DMS153 treated with DMSO at 0.1 percent for 48 hours (cell line): ENCODE measurements around the gene AKR1C1.
"Not testable (repeated sequence)": the region's sequence is repeated elsewhere in the genome, so short reads cannot be mapped to it uniquely, and the experiment has no call there.

Experiments
- DNase-seq: peaks from one replicate; lab custom pipeline; 2025; ENCODE audit not compliant: unreplicated experiment; lab: John Stamatoyannopoulos, UW

AKR1C1 gene

DNA sequence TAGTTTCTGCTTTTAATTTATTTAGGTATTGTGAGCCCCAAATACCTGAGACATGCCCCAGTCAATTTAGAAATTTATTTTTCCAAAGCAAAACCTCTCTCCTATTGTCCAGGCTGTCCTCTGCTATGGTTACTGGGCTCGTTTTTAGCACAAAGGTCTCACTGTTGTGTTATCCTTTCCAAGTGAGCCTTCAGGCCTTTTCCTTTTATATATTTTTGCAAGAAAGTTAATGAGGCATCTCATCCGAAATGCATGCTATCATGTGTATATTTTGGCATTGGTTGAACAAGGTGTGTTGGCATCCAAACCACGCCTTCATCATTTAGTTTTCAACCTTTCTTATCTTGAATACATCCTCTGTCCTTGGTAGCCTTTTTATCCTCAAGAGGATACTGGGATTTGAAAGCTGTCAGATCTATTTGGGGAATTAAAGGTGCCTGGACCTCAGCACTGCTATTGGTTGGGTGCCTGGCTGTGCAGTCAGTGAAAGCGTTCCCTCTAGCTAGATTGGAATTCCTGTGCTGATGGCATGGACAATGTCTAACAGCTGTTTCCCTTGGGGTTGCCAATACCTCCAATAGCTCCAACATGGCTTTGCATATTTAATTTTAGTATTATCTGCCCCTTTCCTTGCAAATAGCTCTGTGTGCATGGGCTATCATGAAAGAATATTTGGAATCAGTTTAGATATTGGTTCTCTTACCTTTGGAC, 51.1 kb downstream of the AKR1C1 start:
- not testable (repeated sequence) for DNase-seq

DNA sequence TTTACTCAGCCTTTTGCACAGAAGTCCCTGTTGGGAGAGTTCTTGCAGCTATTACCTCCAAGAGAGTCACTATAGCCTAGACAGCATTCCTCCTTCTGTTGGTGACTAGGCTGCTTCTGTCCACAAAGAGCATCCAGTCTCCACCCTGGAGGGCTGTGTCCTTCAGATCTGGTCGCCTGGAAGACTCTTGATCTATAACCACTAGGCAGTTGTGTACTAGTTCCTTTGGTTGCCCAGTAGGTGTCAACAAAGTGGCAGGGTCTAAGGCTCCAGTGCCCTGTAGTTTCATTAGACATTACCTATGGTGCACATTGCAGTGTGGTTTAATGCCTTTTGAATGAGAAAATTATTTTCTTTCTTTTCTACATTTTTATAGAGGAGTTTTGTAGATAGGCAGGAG, 51.7 kb downstream of the AKR1C1 start:
- DNase-seq = no peak

DNA sequence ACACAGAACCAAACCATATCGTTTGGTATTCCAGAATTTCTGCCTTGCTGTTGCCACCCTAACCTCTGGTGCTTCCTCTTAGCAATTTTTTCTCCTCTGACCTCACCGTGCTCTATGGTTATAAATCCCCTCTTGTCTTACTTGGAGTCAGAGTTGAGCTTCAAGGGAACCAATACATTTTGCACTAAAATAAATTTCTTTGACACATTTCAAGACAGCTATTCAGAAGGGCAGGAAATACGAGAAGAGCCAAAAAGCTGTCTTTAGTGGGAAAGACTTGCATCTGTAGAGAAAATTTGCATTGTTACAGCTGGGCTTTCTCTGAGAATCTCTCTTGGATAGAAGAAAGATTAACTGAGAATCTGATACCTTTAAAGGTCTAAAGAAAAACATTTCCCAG, 54.9 kb downstream of the AKR1C1 start:
- DNase-seq = no peak

DNA sequence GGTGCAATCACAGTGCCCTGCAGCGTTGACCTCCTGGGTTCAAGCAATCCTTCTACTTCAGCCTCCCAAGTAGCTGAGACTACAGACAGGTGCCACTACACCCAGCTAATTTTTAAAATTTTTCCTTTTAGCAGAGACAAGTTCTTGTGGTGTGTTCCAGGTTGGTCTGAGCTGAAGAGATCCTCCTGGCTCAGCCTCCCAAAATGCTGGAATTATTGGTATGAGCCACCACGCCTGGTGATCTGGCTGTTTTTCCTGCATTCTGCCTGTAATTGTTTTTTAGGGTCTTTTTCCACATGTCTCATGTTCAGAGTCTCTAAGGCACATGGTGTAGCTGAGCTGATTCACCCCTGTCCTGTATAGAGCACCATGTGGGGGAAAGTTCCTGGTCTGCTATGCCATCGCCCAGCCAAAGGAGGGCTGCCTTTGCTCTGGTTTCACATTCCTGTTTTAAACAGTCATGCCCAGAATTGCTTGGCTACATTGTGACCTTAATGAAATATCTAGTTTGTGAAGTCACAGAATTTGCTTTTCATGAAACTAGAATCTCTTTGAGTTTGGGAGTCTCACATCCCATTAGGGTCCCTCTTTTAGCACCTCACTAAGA, 55.6 kb downstream of the AKR1C1 start:
- not testable (repeated sequence) for DNase-seq

DNA sequence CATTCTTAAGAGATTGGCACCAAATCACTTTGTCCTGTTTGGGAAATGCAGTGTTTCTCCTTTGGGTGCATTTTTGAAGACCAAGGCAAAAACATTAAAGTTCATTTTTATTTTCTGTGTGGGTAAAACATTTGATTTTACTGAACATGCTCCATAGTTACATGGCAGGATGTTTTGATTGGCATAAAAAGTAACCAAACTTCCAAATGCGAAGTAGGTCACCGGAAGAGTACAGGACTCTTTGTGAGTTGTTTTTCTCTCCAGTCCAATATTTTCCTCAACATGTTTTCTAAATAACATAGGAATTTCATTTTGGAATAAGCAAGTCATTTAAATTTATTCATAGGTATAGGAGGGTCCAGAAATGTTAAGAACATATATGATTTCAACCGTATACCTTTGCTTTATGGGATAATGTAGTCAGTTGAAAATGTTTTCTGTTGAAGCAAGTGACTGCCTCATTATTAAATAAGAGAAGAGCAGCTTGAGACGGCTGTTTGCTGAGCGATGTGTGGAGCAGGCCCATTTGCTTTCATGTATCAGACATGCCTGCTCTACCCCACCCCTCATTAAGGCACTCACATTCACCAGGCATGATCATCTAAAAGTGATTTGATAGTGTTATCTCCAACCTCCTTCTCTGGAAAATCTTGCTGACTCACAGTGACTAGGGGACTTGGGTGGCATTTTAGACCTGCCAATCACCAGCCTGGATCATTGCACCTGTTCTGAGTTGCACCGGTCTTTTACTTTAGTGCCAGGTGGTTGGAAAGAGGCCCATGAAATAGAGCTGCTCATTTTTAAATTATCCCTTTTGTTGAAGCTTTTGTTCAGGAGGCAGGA, 56.8 kb downstream of the AKR1C1 start:
- not testable (repeated sequence) for DNase-seq

DNA sequence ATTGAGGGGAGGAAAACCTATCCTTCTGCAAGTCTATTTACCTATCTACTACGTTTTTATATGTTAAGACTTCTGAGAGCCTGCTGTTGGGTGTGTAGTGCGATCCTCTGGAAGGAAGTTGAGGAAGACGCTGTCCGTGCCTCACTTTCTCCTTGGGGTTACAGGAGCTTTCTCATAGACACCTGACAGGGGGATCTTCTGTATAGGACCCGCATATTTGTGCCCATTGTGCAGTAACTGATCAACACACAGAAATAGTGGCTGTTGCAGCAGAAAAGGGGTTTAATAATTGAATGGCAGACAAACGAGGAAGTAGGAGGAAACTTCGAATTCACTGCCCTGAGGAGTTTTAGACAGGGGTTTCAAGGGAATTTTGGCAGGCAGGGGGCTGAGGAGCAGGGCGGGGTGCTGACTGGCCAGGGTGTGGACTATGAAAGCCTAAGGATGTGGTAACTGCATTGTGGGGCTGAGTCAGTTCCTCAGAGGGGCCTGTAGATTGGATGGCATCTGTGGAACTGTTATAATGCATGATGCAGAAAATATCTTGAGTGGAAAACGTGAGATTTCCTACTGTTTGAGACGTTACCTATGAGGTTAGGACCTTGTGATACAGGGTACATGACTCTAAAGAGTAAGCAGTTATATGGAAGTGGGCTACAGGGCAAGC, 58.5 kb downstream of the AKR1C1 start:
- DNase-seq = not testable (repeated sequence)

DNA sequence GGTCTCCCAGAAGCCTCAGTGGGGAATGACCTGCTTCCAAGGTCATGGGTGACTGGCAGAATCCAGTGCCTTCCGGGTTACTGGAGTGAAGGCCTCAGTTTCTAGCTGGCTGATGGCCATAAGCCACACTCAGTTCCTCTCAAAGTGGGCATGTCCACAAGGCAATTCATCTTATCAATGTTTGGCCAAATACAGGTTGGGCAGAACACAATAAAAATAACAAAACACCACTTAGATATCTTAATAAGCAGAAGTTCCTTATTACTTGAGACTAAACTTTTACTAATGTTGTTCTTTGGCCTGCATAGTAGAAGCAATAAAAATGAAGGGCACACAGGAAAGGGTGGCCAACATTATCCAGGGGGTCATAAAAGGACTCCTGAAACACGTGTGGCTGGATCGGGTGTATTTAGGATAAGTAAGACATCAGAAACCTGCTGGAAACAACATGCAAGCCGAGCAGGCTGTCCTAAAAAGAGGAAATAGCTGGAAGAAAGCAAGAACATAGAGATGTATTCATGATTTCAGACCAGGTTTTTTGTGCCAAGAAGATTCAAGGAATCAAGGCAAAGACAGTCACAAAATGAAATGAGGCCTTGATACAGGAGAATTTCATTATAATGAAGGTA, 60.1 kb downstream of the AKR1C1 start:
- no peak for DNase-seq

DNA sequence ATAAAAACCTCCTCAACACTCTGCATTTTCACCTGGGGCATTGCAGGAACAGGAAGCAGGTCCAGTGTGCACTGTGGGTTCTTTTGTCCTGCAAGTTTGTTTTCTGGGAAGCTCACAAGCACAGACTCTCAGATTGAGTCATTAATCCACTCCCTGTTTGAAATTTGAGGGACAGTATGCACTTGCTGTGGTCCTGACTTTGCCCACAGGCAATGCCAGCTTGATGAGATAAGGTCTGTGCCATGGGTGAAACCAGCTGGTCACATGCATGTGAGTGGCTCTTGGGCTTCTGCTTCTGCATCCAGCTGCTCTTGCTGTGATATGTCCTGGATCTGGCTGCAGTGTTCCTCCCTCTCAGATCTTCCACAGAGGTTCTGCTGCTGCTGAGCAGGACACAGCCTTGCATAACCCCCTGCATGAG, 62.3 kb downstream of the AKR1C1 start:
- not testable (repeated sequence) for DNase-seq

DNA sequence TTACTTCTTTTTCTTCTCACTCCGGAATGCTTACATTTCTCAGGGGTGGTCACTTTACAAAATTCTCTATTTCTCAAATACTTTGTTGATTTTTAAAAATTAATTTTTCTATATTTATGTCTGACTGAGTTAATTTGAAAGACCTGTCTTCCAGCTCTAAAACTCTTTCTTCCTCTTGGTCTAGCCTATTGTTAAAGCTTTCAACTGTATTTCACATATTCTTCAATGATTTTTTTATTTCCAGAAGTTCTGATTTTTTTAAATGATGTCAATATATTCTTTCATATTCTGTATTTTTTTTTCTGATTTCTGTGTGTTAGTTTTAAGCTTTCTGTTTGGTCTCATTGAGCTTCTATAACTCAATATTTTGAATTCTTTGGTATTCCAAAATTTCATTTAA, 67.8 kb downstream of the AKR1C1 start:
- no peak for DNase-seq

DNA sequence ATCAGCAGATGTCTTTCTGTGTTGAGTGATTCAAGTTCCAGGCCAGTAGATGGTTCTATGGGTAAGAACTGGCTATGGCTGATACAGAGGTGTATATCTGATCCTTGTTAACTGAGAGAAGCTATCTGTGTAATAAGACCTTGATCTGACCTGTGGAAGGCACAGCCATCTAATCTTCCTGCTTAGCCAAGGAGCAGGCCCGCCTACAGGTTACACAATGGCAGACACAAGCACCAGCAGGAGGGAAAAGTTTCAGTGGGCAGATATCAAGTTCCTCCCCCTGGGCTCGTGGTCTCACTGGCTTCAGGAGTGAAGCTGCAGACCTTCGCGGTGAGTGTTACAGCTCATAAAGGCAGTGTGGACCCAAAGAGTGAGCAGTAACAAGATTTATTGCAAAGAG, 68.4 kb downstream of the AKR1C1 start:
- DNase-seq = not testable (repeated sequence)

DNA sequence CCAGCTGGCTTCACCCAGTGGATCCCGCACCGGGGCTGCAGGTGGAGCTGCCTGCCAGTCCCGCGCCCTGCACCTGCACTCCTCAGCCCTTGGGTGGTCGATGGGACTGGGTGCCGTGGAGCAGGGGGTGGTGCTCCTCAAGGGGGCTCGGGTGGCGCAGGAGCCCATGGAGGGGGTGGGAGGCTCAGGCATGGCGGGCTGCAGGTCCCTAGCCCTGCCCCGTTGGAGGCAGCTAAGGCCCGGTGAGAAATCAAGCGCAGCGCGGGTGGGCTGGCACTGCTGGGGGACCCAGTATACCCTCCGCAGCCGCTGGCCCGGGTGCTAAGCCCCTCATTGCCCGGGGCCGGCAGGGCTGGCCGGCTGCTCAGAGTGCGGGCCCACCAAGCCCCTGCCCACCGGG, 69.2 kb downstream of the AKR1C1 start:
- DNase-seq = not testable (repeated sequence)
